Measurements from ENCODE around the gene MANSC1. TPM values are rescaled to one million over a fixed set of nuclear protein-coding genes. Genes with fewer than 3 reads are reported as not detected.

The MANSC1 gene
- total RNA-seq, 1 donor from 2014 or later: 23.7 TPM

GRCh38 chr12:12393171-12393570 is 43.1 kb upstream of the MANSC1 start:
- no peaks in the 10 kb centered on the region for H3K9me3 ChIP-seq
- DNase-seq (no peak), ATAC-seq (no peak)
- no peak for TF ChIP-seq CTCF (IDR thresholded peaks at IDR 0.05)
- H3K4me1 ChIP-seq: no peaks in the 10 kb centered on the region
- H3K36me3 ChIP-seq: no peaks in the 10 kb centered on the region
- no peaks in the 10 kb centered on the region for H3K27me3 ChIP-seq (ENCODE audit: low read depth)
- H3K4me3 ChIP-seq: no peak overlapping the region
- no peak overlapping the region for H3K27ac ChIP-seq
- intact Hi-C loops (cut with DNase I): no loop called here

GRCh38 chr12:12392413-12392812 is 42.4 kb upstream of the MANSC1 start:
- Histone ChIP-seq H3K27ac (no peak overlapping the region), H3K4me1 (no peaks in the 10 kb centered on the region), H3K9me3 (no peaks in the 10 kb centered on the region), H3K27me3 (ENCODE audit: low read depth) (no peaks in the 10 kb centered on the region), H3K4me3 (no peak overlapping the region), H3K36me3 (no peaks in the 10 kb centered on the region)
- peak in 1 of 2 donors; percentile 11 for ATAC-seq
- DNase-seq: no peak
- no peak for TF ChIP-seq CTCF (IDR thresholded peaks at IDR 0.05)
- intact Hi-C loops (cut with DNase I): no loop called here

- ATAC-seq: no peak
- Histone ChIP-seq H3K9me3 (no peaks in the 10 kb centered on the region), H3K27ac (no peak overlapping the region), H3K36me3 (no peaks in the 10 kb centered on the region), H3K4me1 (no peaks in the 10 kb centered on the region), H3K27me3 (ENCODE audit: low read depth) (no peaks in the 10 kb centered on the region), H3K4me3 (no peak overlapping the region)
- DNase-seq: no peak
- intact Hi-C loops (cut with DNase I): no loop called here
- no peak for TF ChIP-seq CTCF (IDR thresholded peaks at IDR 0.05)
These were observed 37.5 kb upstream of the MANSC1 start for GRCh38 chr12:12387501-12387900.

GRCh38 chr12:12384571-12385340 is 34.7 kb upstream of the MANSC1 start:
- Histone ChIP-seq H3K4me1 (peaks cover 8% of the 10 kb centered on the region), H3K27me3 (ENCODE audit: low read depth) (no peaks in the 10 kb centered on the region), H3K4me3 (no peak overlapping the region), H3K27ac (no peak overlapping the region), H3K9me3 (no peaks in the 10 kb centered on the region), H3K36me3 (no peaks in the 10 kb centered on the region)
- DNase-seq (no peak), ATAC-seq (peak in 1 of 2 donors; percentile 41)
- intact Hi-C loops (cut with DNase I): no loop called here
- no peak for TF ChIP-seq CTCF (IDR thresholded peaks at IDR 0.05)

GRCh38 chr12:12381982-12382381 is 31.9 kb upstream of the MANSC1 start:
- no peaks in the 10 kb centered on the region for H3K36me3 ChIP-seq
- intact Hi-C loops (cut with DNase I): no loop called here
- no peak for ATAC-seq
- H3K9me3 ChIP-seq: no peaks in the 10 kb centered on the region
- H3K4me1 ChIP-seq: peaks cover 16% of the 10 kb centered on the region
- no peak for DNase-seq
- H3K27ac ChIP-seq: no peak overlapping the region
- no peak overlapping the region for H3K4me3 ChIP-seq
- H3K27me3 ChIP-seq (ENCODE audit: low read depth): no peaks in the 10 kb centered on the region
- TF ChIP-seq CTCF (IDR thresholded peaks at IDR 0.05): no peak
